ENCODE measurements around the gene ABL2. TPM values are rescaled to one million over a fixed set of nuclear protein-coding genes. Genes with fewer than 3 reads are reported as not detected.
"Not testable (repeated sequence)": the region's sequence is repeated elsewhere in the genome, so short reads cannot be mapped to it uniquely, and the experiment has no call there.

ABL2 gene
- total RNA-seq, 1 donor from 2014 or later, result 18.6 TPM

DNA sequence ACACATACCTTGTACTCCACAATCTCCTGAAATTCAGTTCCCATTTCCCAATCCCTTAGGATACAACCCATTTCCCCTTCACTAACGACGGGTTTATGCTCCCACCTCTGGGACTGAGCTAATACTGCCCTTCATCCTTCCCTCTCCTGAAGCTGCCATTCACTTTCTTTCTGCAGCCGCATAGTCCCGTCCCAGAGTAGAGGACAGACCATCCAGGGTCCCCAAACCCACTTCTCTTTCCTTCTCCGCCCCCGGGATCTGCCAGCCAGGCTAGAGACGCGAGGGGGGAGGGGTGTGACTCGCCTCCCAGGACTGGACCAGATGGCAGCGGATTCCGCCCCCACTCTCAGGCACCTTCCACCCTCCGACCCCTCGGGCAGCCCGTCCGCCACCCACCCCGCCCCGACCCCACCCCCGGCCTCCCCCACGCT, 679 bp downstream of the ABL2 start:
- Mint-ChIP-seq H3K4me3 (peak overlapping the region; percentile 94), H3K27ac (peak overlapping the region; percentile 74), H3K36me3 (peaks cover 14% of the 10 kb centered on the region), H3K4me1 (ENCODE audit: unreplicated experiment) (peaks cover 26% of the 10 kb centered on the region), H3K9me3 (no peaks in the 10 kb centered on the region), H3K27me3 (no peaks in the 10 kb centered on the region)
- peak; percentile 71 for DNase-seq (ENCODE audit: extremely low spot score, unreplicated experiment)
- TF ChIP-seq, protein P1, sequence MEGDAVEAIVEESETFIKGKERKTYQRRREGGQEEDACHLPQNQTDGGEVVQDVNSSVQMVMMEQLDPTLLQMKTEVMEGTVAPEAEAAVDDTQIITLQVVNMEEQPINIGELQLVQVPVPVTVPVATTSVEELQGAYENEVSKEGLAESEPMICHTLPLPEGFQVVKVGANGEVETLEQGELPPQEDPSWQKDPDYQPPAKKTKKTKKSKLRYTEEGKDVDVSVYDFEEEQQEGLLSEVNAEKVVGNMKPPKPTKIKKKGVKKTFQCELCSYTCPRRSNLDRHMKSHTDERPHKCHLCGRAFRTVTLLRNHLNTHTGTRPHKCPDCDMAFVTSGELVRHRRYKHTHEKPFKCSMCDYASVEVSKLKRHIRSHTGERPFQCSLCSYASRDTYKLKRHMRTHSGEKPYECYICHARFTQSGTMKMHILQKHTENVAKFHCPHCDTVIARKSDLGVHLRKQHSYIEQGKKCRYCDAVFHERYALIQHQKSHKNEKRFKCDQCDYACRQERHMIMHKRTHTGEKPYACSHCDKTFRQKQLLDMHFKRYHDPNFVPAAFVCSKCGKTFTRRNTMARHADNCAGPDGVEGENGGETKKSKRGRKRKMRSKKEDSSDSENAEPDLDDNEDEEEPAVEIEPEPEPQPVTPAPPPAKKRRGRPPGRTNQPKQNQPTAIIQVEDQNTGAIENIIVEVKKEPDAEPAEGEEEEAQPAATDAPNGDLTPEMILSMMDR (conservative IDR thresholded peaks at IDR 0.05), result no peak

DNA sequence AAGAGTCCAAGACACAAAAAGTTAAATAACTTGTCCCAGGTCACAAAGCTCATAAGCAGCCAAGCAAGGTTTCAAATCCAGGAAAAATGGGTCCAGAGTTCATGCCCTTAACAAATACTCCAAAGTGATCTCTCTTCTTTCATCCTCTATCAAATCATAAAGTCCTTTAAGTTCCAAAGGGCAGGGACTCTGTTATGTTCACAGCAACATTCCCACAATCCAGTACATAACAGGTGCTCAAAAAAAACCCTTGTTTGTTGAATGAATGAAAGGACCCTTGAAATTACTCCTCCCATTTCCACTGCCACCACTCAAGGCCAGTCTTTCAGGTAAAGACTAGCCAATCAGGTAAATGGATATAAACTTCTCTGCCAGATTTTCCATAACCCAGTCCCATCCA, 2.7 kb downstream of the ABL2 start:
- H3K9me3 Mint-ChIP-seq, result no peaks in the 10 kb centered on the region
- H3K4me3 Mint-ChIP-seq, result no peak overlapping the region
- H3K4me1 Mint-ChIP-seq (ENCODE audit: unreplicated experiment), result peaks cover 26% of the 10 kb centered on the region
- no peak for DNase-seq (ENCODE audit: extremely low spot score, unreplicated experiment)
- H3K36me3 Mint-ChIP-seq, result peaks cover 17% of the 10 kb centered on the region
- no peaks in the 10 kb centered on the region for H3K27me3 Mint-ChIP-seq
- no peak overlapping the region for H3K27ac Mint-ChIP-seq
- TF ChIP-seq, protein P1 (conservative IDR thresholded peaks at IDR 0.05), result no peak

GRCh38 chr1:179224466-179224865, 5.0 kb downstream of the ABL2 start:
- not testable (repeated sequence) for H3K9me3 Mint-ChIP-seq; H3K27ac Mint-ChIP-seq; H3K4me3 Mint-ChIP-seq; DNase-seq (ENCODE audit: extremely low spot score, unreplicated experiment); H3K27me3 Mint-ChIP-seq
- peaks cover 17% of the 10 kb centered on the region for H3K36me3 Mint-ChIP-seq
- H3K4me1 Mint-ChIP-seq (ENCODE audit: unreplicated experiment), result peaks cover 24% of the 10 kb centered on the region

GRCh38 chr1:179221121-179221520, 8.4 kb downstream of the ABL2 start:
- not testable (repeated sequence) for H3K36me3 Mint-ChIP-seq; H3K27me3 Mint-ChIP-seq; H3K27ac Mint-ChIP-seq; H3K4me3 Mint-ChIP-seq; DNase-seq (ENCODE audit: extremely low spot score, unreplicated experiment); H3K9me3 Mint-ChIP-seq; H3K4me1 Mint-ChIP-seq (ENCODE audit: unreplicated experiment)

DNA sequence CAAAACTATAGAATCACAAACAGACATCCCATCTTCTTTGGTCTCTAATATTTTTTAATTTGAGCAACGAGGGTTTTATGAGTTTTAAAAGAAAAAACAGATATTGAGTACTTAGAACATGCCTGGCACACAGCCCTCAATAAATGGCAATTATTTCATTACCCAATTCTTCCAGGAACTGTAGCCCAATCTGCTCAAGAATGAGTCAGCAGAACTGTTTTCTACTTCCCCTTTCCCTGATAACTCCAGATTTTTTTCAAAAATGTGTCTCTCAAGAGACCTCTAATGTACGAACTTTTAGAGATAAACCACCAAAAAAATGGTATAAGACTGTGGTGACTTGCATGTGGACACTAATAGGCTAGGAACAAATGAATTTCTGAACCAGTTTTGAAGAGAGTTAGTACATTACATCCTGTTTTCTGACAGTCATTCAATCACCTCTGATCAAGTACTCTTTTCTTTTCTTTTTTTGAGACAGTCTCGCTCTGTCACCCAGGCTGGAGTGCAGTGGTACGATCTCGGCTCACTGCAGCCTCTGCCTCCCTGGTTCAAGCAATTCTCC, 11.5 kb downstream of the ABL2 start:
- H3K27ac Mint-ChIP-seq, result no peak overlapping the region

DNA sequence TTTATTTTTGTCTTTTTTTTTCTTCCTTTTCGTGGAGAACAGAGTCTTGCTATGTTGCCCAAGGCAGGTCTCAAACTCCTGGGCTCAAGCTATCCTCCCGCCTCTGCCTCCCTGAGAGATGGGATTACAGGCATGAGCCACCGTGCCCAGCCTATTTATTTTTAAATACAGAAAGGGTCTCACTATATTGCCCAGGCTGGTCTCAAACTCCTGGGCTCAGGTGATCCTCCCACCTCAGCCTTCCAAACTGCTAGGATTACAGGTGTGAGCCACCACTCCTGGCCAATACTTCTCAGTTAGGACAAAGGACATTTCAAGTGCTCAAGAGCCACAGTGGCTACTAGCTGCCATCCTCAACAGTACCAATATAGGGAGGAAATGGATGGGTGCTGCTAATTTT, 16.2 kb downstream of the ABL2 start:
- H3K4me1 Mint-ChIP-seq (ENCODE audit: unreplicated experiment), result peaks cover 17% of the 10 kb centered on the region
- not testable (repeated sequence) for DNase-seq (ENCODE audit: extremely low spot score, unreplicated experiment); H3K4me3 Mint-ChIP-seq; H3K27me3 Mint-ChIP-seq; H3K9me3 Mint-ChIP-seq; H3K36me3 Mint-ChIP-seq; H3K27ac Mint-ChIP-seq

More for the DNA sequence above, 11.5 kb downstream of the ABL2 start:
- peaks cover 10% of the 10 kb centered on the region for H3K36me3 Mint-ChIP-seq
- no peaks in the 10 kb centered on the region for H3K27me3 Mint-ChIP-seq
- H3K4me3 Mint-ChIP-seq, result no peak overlapping the region
- no peak for DNase-seq (ENCODE audit: extremely low spot score, unreplicated experiment)
- TF ChIP-seq, protein P1 (conservative IDR thresholded peaks at IDR 0.05), result no peak
- H3K4me1 Mint-ChIP-seq (ENCODE audit: unreplicated experiment), result peaks cover 9% of the 10 kb centered on the region
- H3K9me3 Mint-ChIP-seq, result no peaks in the 10 kb centered on the region

GRCh38 chr1:179208681-179209477, 20.6 kb downstream of the ABL2 start:
- no peak for DNase-seq (ENCODE audit: extremely low spot score, unreplicated experiment)
- H3K27ac Mint-ChIP-seq, result no peak overlapping the region
- peaks cover 8% of the 10 kb centered on the region for H3K36me3 Mint-ChIP-seq
- H3K4me3 Mint-ChIP-seq, result no peak overlapping the region
- no peaks in the 10 kb centered on the region for H3K9me3 Mint-ChIP-seq
- H3K27me3 Mint-ChIP-seq, result no peaks in the 10 kb centered on the region
- TF ChIP-seq, protein P1 (conservative IDR thresholded peaks at IDR 0.05), result no peak
- peaks cover 22% of the 10 kb centered on the region for H3K4me1 Mint-ChIP-seq (ENCODE audit: unreplicated experiment)
